CD4-positive, alpha-beta T cell (primary cell): ENCODE data around the gene CPNE9. TPM values are rescaled to one million over a fixed set of nuclear protein-coding genes. Genes with fewer than 3 reads are reported as not detected.

Source experiments
- ATAC-seq: fragments of 200-7000 bp; cut with Tn5 transposase; one replicate; pipeline ENCODE4 v1.10.0; 2022; ENCODE audit warnings: mild to moderate bottlenecking; ENCODE audit not compliant: poor library complexity
- CTCF ChIA-PET: fragments of 350-600 bp; sonication (Branson Sonifier 250); formaldehyde crosslinking; loops from one replicate; lab custom pipeline; 2021; ENCODE audit warnings: antibody characterized with exemption, inconsistent platforms; lab: Charles Lee
- POLR2A ChIA-PET: fragments of 350-600 bp; sonication (Branson Sonifier 250); formaldehyde crosslinking; loops from one replicate; lab custom pipeline; 2021; ENCODE audit warnings: antibody characterized with exemption, inconsistent platforms; lab: Charles Lee
- DNase-seq, 14 experiments: peaks; one replicate each; pipeline ENCODE4 v3.0.0-alpha.2; 2013 to 2020; ENCODE audit warnings: mixed read lengths in 2 of 14
- H3K27ac ChIP-seq, 2 donors: one replicate each; pipeline versions ENCODE4 v1.5.1 to v1.7.0; 2013; ENCODE audit warnings: low read length in 2 of 2, low read depth in 1 of 2, mild to moderate bottlenecking in 1 of 2
- H3K27me3 ChIP-seq, 2 experiments: 1 replicate in 1 of 2; 2 replicates in 1 of 2; pipeline versions ENCODE4 v1.6.1 to v1.7.0; 2013; ENCODE audit warnings: low read length in 2 of 2, control low read depth in 1 of 2, mild to moderate bottlenecking in 1 of 2, moderate library complexity in 1 of 2; ENCODE audit not compliant: insufficient read depth in 2 of 2, control insufficient read depth in 1 of 2
- H3K36me3 ChIP-seq: one replicate; pipeline ENCODE4 v1.6.1; 2013; ENCODE audit warnings: low read length, control low read depth; ENCODE audit not compliant: insufficient read depth
- H3K4me1 ChIP-seq: one replicate; pipeline ENCODE4 v1.6.1; 2013; ENCODE audit warnings: low read length, control low read depth; ENCODE audit not compliant: insufficient read depth
- H3K4me3 ChIP-seq: one replicate; pipeline ENCODE4 v1.5.1; 2013; ENCODE audit warnings: mild to moderate bottlenecking, low read length, moderate library complexity
- H3K9me3 ChIP-seq, 2 experiments: 1 replicate in 1 of 2; 2 replicates in 1 of 2; pipeline versions ENCODE4 v1.6.1 to v1.7.0; 2013; ENCODE audit warnings: low read length in 2 of 2, mild to moderate bottlenecking in 2 of 2, control low read depth in 1 of 2, moderate library complexity in 1 of 2; ENCODE audit not compliant: control insufficient read depth in 1 of 2, insufficient read depth in 1 of 2
- H3K27ac Mint-ChIP-seq: one replicate; pipeline ENCODE4 v1.8.0; 2020; ENCODE audit warnings: mixed read lengths
- H3K27me3 Mint-ChIP-seq: one replicate; pipeline ENCODE4 v1.8.0; 2021; ENCODE audit warnings: mixed read lengths
- H3K36me3 Mint-ChIP-seq: one replicate; pipeline ENCODE4 v1.8.0; 2021; ENCODE audit warnings: low read depth, mixed read lengths
- H3K4me1 Mint-ChIP-seq: one replicate; pipeline ENCODE4 v1.8.0; 2021; ENCODE audit warnings: low read depth, mixed read lengths
- H3K4me3 Mint-ChIP-seq: one replicate; pipeline ENCODE4 v1.8.0; 2020; ENCODE audit warnings: mild to moderate bottlenecking, mixed read lengths
- H3K9me3 Mint-ChIP-seq: one replicate; pipeline ENCODE4 v1.8.0; 2020; ENCODE audit warnings: mixed read lengths
- intact Hi-C, 2 experiments: fragments of 100-400 bp; cut with DNase I in 1 of 2; cut with micrococcal nuclease in 1 of 2; formaldehyde crosslinking; loops; one replicate each; pipeline versions ENCODE4 v1.15.1 to v1.9.0; 2023 to 2025; cut with DNase I, micrococcal nuclease
- total RNA-seq, 174 experiments: library from RNA in 2 of 174; stranded (reverse) in 2 of 174; gene quantifications; one replicate each; pipeline ENCODE4 v1.2.3 and lab custom pipeline; 2021 to 2026
- TF ChIP-seq, protein P1 (sequence below): fragments of 200-600 bp; IDR thresholded peaks from one replicate; pipeline ENCODE4 v1.8.0; 2022; ENCODE audit warnings: antibody characterized with exemption, mild to moderate bottlenecking

CPNE9 gene
- total RNA-seq, 2 experiments from 2014 or later, result 0.33 to 0.45 TPM

DNA sequence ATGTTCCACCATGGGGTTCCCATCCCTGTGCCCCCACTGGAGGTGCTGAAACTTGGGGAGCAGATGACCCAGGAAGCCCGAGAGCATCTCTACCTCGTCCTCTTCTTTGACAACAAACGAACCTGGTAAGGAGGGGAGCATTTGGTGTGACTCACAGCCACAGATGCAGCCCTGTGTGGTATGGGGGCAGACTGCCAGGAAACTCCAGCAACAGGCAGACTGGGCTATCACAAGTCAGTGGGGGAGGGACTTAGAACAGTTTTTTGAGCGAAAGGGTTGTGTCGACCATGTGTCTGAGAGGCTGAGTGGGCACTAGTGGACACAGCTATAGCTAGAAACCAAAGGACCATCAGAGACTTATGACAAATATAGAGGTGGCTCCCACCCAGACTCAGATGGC lies 42.7 kb downstream of the CPNE9 start:
- H3K4me1 ChIP-seq, result peaks cover 20% of the 10 kb centered on the region
- no peak for ATAC-seq
- H3K27me3 ChIP-seq, result no peaks in the 10 kb centered on the region
- H3K9me3 ChIP-seq, result no peaks in the 10 kb centered on the region
- intact Hi-C loops, result loop anchor here in 1 of 2 experiments (5.0 kb wide), 3 partner anchors 61 to 146 kb away; partner anchors contain the start of gene JAGN1
- Mint-ChIP-seq H3K4me3 (no peak overlapping the region), H3K27ac (no peak overlapping the region), H3K36me3 (peaks cover 89% of the 10 kb centered on the region), H3K9me3 (no peaks in the 10 kb centered on the region), H3K4me1 (peaks cover 24% of the 10 kb centered on the region), H3K27me3 (no peaks in the 10 kb centered on the region)
- no peak for DNase-seq
- TF ChIP-seq, protein P1, sequence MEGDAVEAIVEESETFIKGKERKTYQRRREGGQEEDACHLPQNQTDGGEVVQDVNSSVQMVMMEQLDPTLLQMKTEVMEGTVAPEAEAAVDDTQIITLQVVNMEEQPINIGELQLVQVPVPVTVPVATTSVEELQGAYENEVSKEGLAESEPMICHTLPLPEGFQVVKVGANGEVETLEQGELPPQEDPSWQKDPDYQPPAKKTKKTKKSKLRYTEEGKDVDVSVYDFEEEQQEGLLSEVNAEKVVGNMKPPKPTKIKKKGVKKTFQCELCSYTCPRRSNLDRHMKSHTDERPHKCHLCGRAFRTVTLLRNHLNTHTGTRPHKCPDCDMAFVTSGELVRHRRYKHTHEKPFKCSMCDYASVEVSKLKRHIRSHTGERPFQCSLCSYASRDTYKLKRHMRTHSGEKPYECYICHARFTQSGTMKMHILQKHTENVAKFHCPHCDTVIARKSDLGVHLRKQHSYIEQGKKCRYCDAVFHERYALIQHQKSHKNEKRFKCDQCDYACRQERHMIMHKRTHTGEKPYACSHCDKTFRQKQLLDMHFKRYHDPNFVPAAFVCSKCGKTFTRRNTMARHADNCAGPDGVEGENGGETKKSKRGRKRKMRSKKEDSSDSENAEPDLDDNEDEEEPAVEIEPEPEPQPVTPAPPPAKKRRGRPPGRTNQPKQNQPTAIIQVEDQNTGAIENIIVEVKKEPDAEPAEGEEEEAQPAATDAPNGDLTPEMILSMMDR, result no peak
- CTCF ChIA-PET, result no interaction called here
- no peak overlapping the region for H3K27ac ChIP-seq
- H3K4me3 ChIP-seq, result no peak overlapping the region
- peaks cover 71% of the 10 kb centered on the region for H3K36me3 ChIP-seq
- POLR2A ChIA-PET, result no interaction called here

DNA sequence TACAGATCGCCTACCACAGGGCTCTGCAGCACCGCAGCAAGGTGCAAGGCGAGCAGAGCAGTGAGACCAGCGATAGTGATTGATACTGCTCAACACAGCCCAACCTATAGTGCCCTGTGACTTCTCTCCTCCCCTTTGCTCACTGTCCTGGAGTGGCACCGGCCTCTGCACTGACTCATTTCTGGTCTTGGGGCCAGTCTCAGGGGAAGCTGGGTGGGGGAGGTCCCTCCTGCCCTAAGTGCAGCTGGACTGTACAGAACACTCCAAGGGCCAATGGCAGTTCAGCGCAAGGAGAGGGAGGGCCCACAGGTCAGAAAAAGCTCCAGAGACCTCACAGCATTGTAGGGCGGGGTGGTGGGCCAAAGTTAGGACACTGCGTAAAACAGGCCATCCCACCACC lies 43.6 kb downstream of the CPNE9 start:
- Mint-ChIP-seq H3K27me3 (no peaks in the 10 kb centered on the region), H3K36me3 (peaks cover 89% of the 10 kb centered on the region), H3K9me3 (no peaks in the 10 kb centered on the region), H3K27ac (peak overlapping the region; percentile 36), H3K4me1 (peaks cover 34% of the 10 kb centered on the region), H3K4me3 (no peak overlapping the region)
- Histone ChIP-seq H3K27me3 (no peaks in the 10 kb centered on the region), H3K4me1 (peaks cover 30% of the 10 kb centered on the region), H3K4me3 (no peak overlapping the region), H3K9me3 (no peaks in the 10 kb centered on the region), H3K27ac (no peak overlapping the region), H3K36me3 (peaks cover 68% of the 10 kb centered on the region)
- TF ChIP-seq, protein P1, result no peak
- DNase-seq, result no peak
- ChIA-PET CTCF (no interaction called here), POLR2A (interaction anchor here (1.0 kb wide), 1 partner anchor 350 kb away, joined by 3 read pairs; the partner anchor contains the start of gene SETD5)
- intact Hi-C loops, result loop anchor here in 1 of 2 experiments (5.0 kb wide), 3 partner anchors 60 to 145 kb away; partner anchors contain the start of gene JAGN1
- no peak for ATAC-seq

DNA sequence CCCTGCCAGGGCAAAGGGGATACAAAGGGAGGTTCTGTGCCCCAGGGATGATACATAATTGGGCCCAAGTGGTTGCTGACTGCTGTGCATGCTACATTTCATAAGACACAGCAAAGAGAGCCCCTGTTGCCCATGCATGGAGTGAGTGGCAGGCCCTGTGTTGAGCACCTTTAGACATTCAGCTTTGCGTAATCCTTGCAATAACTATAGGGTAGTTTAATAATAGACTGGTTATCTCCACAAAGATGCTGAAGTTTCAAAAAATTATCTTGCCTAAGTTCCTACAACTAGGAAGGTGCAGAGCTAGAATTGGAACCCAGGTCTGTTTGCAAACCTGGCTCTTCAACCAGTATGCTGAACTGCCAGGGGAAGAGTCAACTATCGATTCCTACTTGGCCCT lies 44.4 kb downstream of the CPNE9 start:
- peaks cover 30% of the 10 kb centered on the region for H3K4me1 ChIP-seq
- ChIA-PET CTCF (no interaction called here), POLR2A (interaction anchor here (1.0 kb wide), 1 partner anchor 351 kb away, joined by 3 read pairs; the partner anchor contains the start of gene SETD5)
- no peak for DNase-seq
- no peak for ATAC-seq
- H3K4me3 Mint-ChIP-seq, result peak overlapping the region; percentile 46
- no peaks in the 10 kb centered on the region for H3K9me3 Mint-ChIP-seq
- peaks cover 60% of the 10 kb centered on the region for H3K36me3 ChIP-seq
- H3K4me1 Mint-ChIP-seq, result peaks cover 34% of the 10 kb centered on the region
- H3K4me3 ChIP-seq, result no peak overlapping the region
- H3K27me3 ChIP-seq, result no peaks in the 10 kb centered on the region
- no peaks in the 10 kb centered on the region for H3K9me3 ChIP-seq
- H3K27ac Mint-ChIP-seq, result peak overlapping the region; percentile 36
- H3K27me3 Mint-ChIP-seq, result no peaks in the 10 kb centered on the region
- intact Hi-C loops, result loop anchor here in 1 of 2 experiments (1.0 to 5.0 kb wide), 4 partner anchors 15 to 144 kb away; partner anchors contain the start of gene JAGN1
- H3K36me3 Mint-ChIP-seq, result peaks cover 82% of the 10 kb centered on the region
- H3K27ac ChIP-seq, result no peak overlapping the region
- TF ChIP-seq, protein P1, result no peak
